CD14-positive monocyte (primary cell): Measurements from ENCODE around the gene HERC4. TPM values are rescaled to one million over a fixed set of nuclear protein-coding genes. Genes with fewer than 3 reads are reported as not detected.

Source experiments
- DNase-seq, 3 donors: peaks; one replicate each; pipeline ENCODE4 v3.0.0-alpha.2; 2011 to 2022
- H2AFZ ChIP-seq: 2 replicates; pipeline ENCODE4 v1.6.0; 2012; ENCODE audit warnings: mild to moderate bottlenecking, low read depth, low read length, inconsistent platforms; ENCODE audit not compliant: insufficient read depth, poor library complexity, severe bottlenecking
- H3K27ac ChIP-seq, 2 donors: 1 replicate in 1 of 2; 2 replicates in 1 of 2; pipeline ENCODE4 v1.5.1; 2012 to 2013; ENCODE audit warnings: low read length in 2 of 2, control low read depth in 1 of 2, inconsistent platforms in 1 of 2, low read depth in 1 of 2, mild to moderate bottlenecking in 1 of 2
- H3K27me3 ChIP-seq, 2 donors: one replicate each; pipeline versions ENCODE4 v1.6.0 to v1.6.1; 2011 to 2013; ENCODE audit warnings: low read length in 2 of 2; ENCODE audit not compliant: control insufficient read depth in 2 of 2, insufficient read depth in 2 of 2
- H3K36me3 ChIP-seq, 2 donors: replicated peaks in 1 of 2; 1 replicate in 1 of 2; 2 replicates in 1 of 2; pipeline versions ENCODE4 v1.5.1 to v1.6.1; 2012 to 2013; ENCODE audit warnings: low read length in 2 of 2, control low read depth in 1 of 2, inconsistent platforms in 1 of 2, mild to moderate bottlenecking in 1 of 2; ENCODE audit not compliant: insufficient read depth in 2 of 2, control insufficient read depth in 1 of 2
- H3K4me1 ChIP-seq, 2 donors: 1 replicate in 1 of 2; 2 replicates in 1 of 2; pipeline versions ENCODE4 v1.5.1 to v1.6.1; 2012 to 2013; ENCODE audit warnings: low read length in 2 of 2, control low read depth in 1 of 2, inconsistent platforms in 1 of 2, mild to moderate bottlenecking in 1 of 2, moderate library complexity in 1 of 2; ENCODE audit not compliant: insufficient read depth in 2 of 2, control insufficient read depth in 1 of 2
- H3K4me2 ChIP-seq: replicated peaks from 2 replicates; pipeline ENCODE3; 2012; ENCODE audit warnings: low read length, moderate library complexity, mild to moderate bottlenecking; ENCODE audit not compliant: poor library complexity, severe bottlenecking; ENCODE audit errors: extremely low read depth
- H3K4me3 ChIP-seq, 3 experiments: fragments of 200-600 bp in 1 of 3; sonication (generic) in 1 of 3; replicated peaks in 1 of 3; 1 replicate in 2 of 3; 2 replicates in 1 of 3; pipeline ENCODE4 v1.5.1; 2011 to 2013; ENCODE audit warnings: low read length in 3 of 3, mild to moderate bottlenecking in 3 of 3, control low read depth in 2 of 3, low read depth in 2 of 3, inconsistent platforms in 1 of 3, moderate library complexity in 1 of 3
- H3K79me2 ChIP-seq: 2 replicates; pipeline ENCODE4 v1.6.0; 2012; ENCODE audit warnings: mild to moderate bottlenecking, control low read depth, inconsistent platforms, low read length, moderate library complexity; ENCODE audit not compliant: insufficient read depth
- H3K9ac ChIP-seq: 2 replicates; pipeline ENCODE4 v1.6.0; 2017; ENCODE audit warnings: low read length, mild to moderate bottlenecking; ENCODE audit not compliant: insufficient read depth, poor library complexity, severe bottlenecking
- H3K9me3 ChIP-seq, 2 donors: replicated peaks in 1 of 2; 1 replicate in 1 of 2; 2 replicates in 1 of 2; pipeline versions ENCODE4 v1.5.1 to v1.6.1; 2012 to 2013; ENCODE audit warnings: low read length in 2 of 2, control low read depth in 1 of 2; ENCODE audit not compliant: control insufficient read depth in 1 of 2, insufficient read depth in 1 of 2
- H4K20me1 ChIP-seq: 2 replicates; pipeline ENCODE4 v1.6.0; 2012; ENCODE audit warnings: mild to moderate bottlenecking, low read length, control low read depth, moderate library complexity; ENCODE audit not compliant: insufficient read depth
- H3K27ac Mint-ChIP-seq, 7 donors: one replicate each; pipeline ENCODE4 v1.8.0; 2020; ENCODE audit warnings: mild to moderate bottlenecking in 7 of 7, mixed read lengths in 7 of 7, moderate library complexity in 6 of 7, inconsistent platforms in 2 of 7
- H3K27me3 Mint-ChIP-seq, 3 donors: one replicate each; pipeline ENCODE4 v1.8.0; 2021 to 2022; ENCODE audit warnings: low read depth in 3 of 3, mild to moderate bottlenecking in 3 of 3, mixed read lengths in 3 of 3, moderate library complexity in 3 of 3, inconsistent platforms in 1 of 3
- H3K36me3 Mint-ChIP-seq, 2 donors: one replicate each; pipeline ENCODE4 v1.8.0; 2020; ENCODE audit warnings: mixed read lengths in 2 of 2, inconsistent platforms in 1 of 2, mild to moderate bottlenecking in 1 of 2
- H3K4me1 Mint-ChIP-seq: one replicate; pipeline ENCODE4 v1.8.0; 2020; ENCODE audit warnings: mild to moderate bottlenecking, mixed read lengths
- H3K4me3 Mint-ChIP-seq, 2 donors: one replicate each; pipeline ENCODE4 v1.8.0; 2020; ENCODE audit warnings: mild to moderate bottlenecking in 2 of 2, mixed read lengths in 2 of 2, moderate library complexity in 1 of 2
- H3K9me3 Mint-ChIP-seq, 7 donors: one replicate each; pipeline ENCODE4 v1.8.0; 2020 to 2022; ENCODE audit warnings: mixed read lengths in 7 of 7, mild to moderate bottlenecking in 6 of 7, moderate library complexity in 6 of 7, inconsistent platforms in 2 of 7
- WGBS: methylation state at CpG from one replicate; pipeline ENCODE4 v1.1.5; 2013; ENCODE audit warnings: missing lambda C conversion rate; ENCODE audit not compliant: insufficient coverage; 5-methylcytosine and 5-hydroxymethylcytosine counted together
- intact Hi-C, 2 donors: fragments of 100-400 bp; cut with micrococcal nuclease; formaldehyde crosslinking; loops; one replicate each; pipeline versions ENCODE4 v1.15.0 to v1.15.1; 2023
- polyA plus RNA-seq, 3 donors: library from polyadenylated mRNA; depleted of rRNA in 1 of 3; unstranded in 2 of 3; stranded (reverse) in 1 of 3; fragments of 300-500 nt in 2 of 3; fragments of >200 nt in 1 of 3; fragmentation: Illumina TruSeq in 2 of 3; gene quantifications; 1 replicate in 2 of 3; 2 replicates in 1 of 3; pipeline ENCODE4 v1.2.3, GENCODE V29; 2012 to 2021
- TF ChIP-seq, protein P1 (sequence below): fragments of 200-600 bp; IDR thresholded peaks from one replicate; pipeline ENCODE4 v1.8.0; 2022; ENCODE audit warnings: antibody characterized with exemption, mild to moderate bottlenecking

HERC4 gene
- polyA plus RNA-seq, 3 donors = 10.7 to 17.5 (median 14.3) TPM

DNA sequence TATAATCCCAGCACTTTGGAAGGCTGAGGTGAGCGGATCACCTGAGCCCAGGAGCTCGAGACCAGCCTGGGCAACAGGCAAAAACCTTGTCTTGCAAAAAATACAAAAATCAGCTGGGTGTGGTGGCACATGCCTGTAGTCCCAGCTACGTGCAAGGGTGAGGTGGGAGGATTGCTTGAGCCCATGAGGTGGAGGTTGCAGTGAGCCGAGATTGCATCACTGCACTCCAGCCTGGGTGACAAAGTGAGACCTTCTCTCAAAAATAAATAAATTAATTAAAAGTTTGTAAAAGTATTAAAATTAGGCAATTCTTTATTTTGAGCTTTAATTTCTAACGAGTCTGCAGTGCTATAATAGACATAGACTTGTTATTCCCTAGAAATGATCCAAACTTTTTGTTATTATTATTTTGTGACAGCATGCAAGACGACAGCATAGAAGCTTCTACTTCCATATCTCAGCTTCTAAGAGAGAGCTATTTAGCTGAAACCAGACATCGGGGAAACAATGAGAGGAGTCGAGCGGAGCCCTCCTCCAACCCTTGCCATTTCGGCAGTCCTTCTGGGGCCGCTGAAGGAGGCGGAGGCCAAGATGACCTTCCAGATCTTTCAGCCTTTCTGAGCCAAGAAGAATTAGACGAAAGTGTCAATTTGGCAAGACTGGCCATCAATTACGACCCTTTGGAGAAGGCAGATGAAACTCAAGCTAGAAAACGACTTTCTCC, 46.1 kb upstream of the HERC4 start:
- H3K36me3 Mint-ChIP-seq = no peaks in the 10 kb centered on the region
- WGBS = 96% methylated on average over 6 of the region's 15 CpGs
- no peak overlapping the region for H3K4me3 Mint-ChIP-seq
- Histone ChIP-seq H3K27ac (no peak overlapping the region), H4K20me1 (no peaks in the 10 kb centered on the region), H3K27me3 (no peaks in the 10 kb centered on the region), H3K4me1 (no peaks in the 10 kb centered on the region), H2AFZ (no peak overlapping the region), H3K9me3 (no peaks in the 10 kb centered on the region), H3K79me2 (no peaks in the 10 kb centered on the region), H3K4me2 (no peak overlapping the region), H3K36me3 (no peaks in the 10 kb centered on the region), H3K9ac (no peak overlapping the region), H3K4me3 (no peak overlapping the region)
- intact Hi-C loops = no loop called here
- TF ChIP-seq, protein P1, sequence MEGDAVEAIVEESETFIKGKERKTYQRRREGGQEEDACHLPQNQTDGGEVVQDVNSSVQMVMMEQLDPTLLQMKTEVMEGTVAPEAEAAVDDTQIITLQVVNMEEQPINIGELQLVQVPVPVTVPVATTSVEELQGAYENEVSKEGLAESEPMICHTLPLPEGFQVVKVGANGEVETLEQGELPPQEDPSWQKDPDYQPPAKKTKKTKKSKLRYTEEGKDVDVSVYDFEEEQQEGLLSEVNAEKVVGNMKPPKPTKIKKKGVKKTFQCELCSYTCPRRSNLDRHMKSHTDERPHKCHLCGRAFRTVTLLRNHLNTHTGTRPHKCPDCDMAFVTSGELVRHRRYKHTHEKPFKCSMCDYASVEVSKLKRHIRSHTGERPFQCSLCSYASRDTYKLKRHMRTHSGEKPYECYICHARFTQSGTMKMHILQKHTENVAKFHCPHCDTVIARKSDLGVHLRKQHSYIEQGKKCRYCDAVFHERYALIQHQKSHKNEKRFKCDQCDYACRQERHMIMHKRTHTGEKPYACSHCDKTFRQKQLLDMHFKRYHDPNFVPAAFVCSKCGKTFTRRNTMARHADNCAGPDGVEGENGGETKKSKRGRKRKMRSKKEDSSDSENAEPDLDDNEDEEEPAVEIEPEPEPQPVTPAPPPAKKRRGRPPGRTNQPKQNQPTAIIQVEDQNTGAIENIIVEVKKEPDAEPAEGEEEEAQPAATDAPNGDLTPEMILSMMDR = no peak
- DNase-seq = no peak
- no peaks in the 10 kb centered on the region for H3K4me1 Mint-ChIP-seq
- peaks cover 0 to 2% (median 0%) of the 10 kb centered on the region in 7 donors for H3K9me3 Mint-ChIP-seq
- H3K27me3 Mint-ChIP-seq = peaks cover 2 to 5% (median 2%) of the 10 kb centered on the region in 3 donors
- no peak overlapping the region for H3K27ac Mint-ChIP-seq

GRCh38 chr10:68118657-68119056, 43.6 kb upstream of the HERC4 start:
- no peak overlapping the region for H2AFZ ChIP-seq
- H3K79me2 ChIP-seq = no peaks in the 10 kb centered on the region
- H3K4me3 ChIP-seq = no peak overlapping the region
- Mint-ChIP-seq H3K27me3 (peaks cover 2 to 4% (median 4%) of the 10 kb centered on the region in 3 donors), H3K36me3 (no peaks in the 10 kb centered on the region), H3K27ac (no peak overlapping the region), H3K4me1 (no peaks in the 10 kb centered on the region), H3K9me3 (peaks cover 0 to 3% (median 0%) of the 10 kb centered on the region in 7 donors), H3K4me3 (no peak overlapping the region)
- no peak for DNase-seq
- no peak overlapping the region for H3K27ac ChIP-seq
- TF ChIP-seq, protein P1 = no peak
- 100% methylated on average over 1 of the region's 3 CpGs for WGBS
- no peak overlapping the region for H3K9ac ChIP-seq
- intact Hi-C loops = no loop called here
- no peaks in the 10 kb centered on the region for H4K20me1 ChIP-seq
- no peak overlapping the region for H3K4me2 ChIP-seq
- no peaks in the 10 kb centered on the region for H3K27me3 ChIP-seq
- no peaks in the 10 kb centered on the region for H3K36me3 ChIP-seq
- H3K4me1 ChIP-seq = no peaks in the 10 kb centered on the region
- no peaks in the 10 kb centered on the region for H3K9me3 ChIP-seq
